ENCODE data around the gene MPIG6B. TPM values are rescaled to one million over a fixed set of nuclear protein-coding genes. Genes with fewer than 3 reads are reported as not detected.

MPIG6B gene
- total and polyA plus RNA-seq, 3 donors from 2014 or later, result 0.74 to 1.3 (median 0.94) TPM

DNA sequence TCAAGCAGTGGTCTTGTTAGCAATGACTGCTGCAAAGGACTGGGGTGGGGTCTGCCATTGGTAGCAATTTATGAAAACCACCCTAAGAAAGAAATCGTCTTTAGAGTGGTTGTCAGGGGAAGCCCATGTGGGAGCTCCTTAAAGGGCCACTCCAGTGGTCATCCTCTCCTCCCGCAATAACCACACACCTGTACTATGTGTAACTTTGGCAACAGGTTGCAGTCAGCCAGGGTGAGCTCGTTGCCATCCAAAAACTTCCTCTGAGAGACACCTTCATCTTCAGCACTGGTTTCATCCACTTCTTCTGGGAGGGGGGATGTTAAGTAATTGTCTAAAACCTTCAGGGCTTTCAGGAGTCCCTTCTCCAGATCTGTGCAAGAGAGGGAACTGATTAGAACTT is 8.9 kb downstream of the MPIG6B start:
- 75 to 76% methylated on average over 3 of the region's 3 CpGs for WGBS, 2 donors
- H3K4me3 ChIP-seq, result no peak overlapping the region
- no peaks in the 10 kb centered on the region for H3K27me3 ChIP-seq
- no peak for DNase-seq
- no peaks in the 10 kb centered on the region for H3K9me3 ChIP-seq
- TF ChIP-seq, protein P1, sequence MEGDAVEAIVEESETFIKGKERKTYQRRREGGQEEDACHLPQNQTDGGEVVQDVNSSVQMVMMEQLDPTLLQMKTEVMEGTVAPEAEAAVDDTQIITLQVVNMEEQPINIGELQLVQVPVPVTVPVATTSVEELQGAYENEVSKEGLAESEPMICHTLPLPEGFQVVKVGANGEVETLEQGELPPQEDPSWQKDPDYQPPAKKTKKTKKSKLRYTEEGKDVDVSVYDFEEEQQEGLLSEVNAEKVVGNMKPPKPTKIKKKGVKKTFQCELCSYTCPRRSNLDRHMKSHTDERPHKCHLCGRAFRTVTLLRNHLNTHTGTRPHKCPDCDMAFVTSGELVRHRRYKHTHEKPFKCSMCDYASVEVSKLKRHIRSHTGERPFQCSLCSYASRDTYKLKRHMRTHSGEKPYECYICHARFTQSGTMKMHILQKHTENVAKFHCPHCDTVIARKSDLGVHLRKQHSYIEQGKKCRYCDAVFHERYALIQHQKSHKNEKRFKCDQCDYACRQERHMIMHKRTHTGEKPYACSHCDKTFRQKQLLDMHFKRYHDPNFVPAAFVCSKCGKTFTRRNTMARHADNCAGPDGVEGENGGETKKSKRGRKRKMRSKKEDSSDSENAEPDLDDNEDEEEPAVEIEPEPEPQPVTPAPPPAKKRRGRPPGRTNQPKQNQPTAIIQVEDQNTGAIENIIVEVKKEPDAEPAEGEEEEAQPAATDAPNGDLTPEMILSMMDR (IDR thresholded peaks at IDR 0.05), result no peak
- TF ChIP-seq POLR2A (IDR thresholded peaks at IDR 0.05), result no peak
- H3K27ac ChIP-seq, result no peak overlapping the region
- no peaks in the 10 kb centered on the region for H3K36me3 ChIP-seq (ENCODE audit: low read depth, missing control alignments)
- intact Hi-C loops (cut with DNase I; ENCODE audit: low total_unique reads), result no loop called here
- peaks cover 17% of the 10 kb centered on the region for H3K4me1 ChIP-seq

DNA sequence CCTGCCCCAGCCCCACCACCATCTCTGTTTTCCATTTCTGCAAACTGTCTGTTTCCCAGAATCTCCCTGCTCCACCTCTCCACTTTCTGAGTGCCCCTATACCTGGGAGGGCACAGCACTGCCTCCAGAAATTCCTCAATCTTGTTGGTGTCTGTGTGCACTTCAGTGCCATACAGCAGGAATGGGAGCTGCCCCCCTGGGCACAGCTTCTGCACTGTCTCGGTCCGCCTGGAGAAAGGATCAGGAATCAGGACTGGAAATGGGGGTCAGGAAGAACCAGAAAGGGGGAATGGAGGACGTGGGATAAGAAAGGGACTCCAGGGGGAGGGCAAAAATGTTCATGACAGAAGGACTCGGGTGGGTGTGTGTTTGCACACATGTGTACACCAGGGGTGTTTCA is 10.6 kb downstream of the MPIG6B start:
- H3K27ac ChIP-seq, result no peak overlapping the region
- H3K4me3 ChIP-seq, result no peak overlapping the region

DNA sequence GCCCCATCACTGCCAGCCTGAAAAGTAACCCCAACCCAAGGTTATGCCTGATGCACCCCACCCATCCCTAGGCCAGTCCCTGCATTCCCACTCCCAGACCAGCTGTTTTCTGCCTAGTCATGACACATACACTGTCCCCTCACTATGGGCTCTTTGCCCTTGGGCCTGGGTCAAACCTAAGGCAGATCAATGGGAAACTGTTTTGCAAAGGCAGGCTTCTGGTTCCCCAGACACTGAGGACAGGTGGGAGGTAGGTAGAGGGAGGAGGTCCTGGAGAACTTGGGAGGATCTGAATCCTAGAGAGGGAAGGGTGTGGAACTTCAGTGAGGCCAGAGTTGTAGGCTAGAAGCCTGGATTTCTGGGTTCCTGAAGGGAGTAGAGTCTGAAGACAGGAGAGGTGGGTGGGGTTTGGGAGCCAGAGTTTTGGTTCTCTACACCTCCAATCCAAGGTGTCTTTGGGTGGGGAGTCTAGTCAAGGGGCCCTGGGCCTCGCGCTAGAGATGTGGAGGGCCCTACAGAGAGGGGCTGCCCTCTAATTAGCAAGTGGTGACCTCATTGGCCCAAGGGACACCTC is 11.2 kb downstream of the MPIG6B start:
- no peak for DNase-seq
- peaks cover 21% of the 10 kb centered on the region for H3K4me1 ChIP-seq
- H3K27me3 ChIP-seq, result no peaks in the 10 kb centered on the region
- H3K36me3 ChIP-seq (ENCODE audit: low read depth, missing control alignments), result no peaks in the 10 kb centered on the region
- H3K9me3 ChIP-seq, result no peaks in the 10 kb centered on the region
- peak overlapping the region in 1 of 2 donors; percentile 71 for H3K4me3 ChIP-seq
- TF ChIP-seq, protein P1 (IDR thresholded peaks at IDR 0.05), result no peak
- TF ChIP-seq POLR2A (IDR thresholded peaks at IDR 0.05), result no peak
- intact Hi-C loops (cut with DNase I; ENCODE audit: low total_unique reads), result no loop called here
- H3K27ac ChIP-seq, result peak overlapping the region; percentile 86 to 87
- 77% methylated on average over 2 of the region's 2 CpGs; no CpG with 5 or more reads in 1 of the 2 donors for whole genome bisulfite sequencing, 2 donors

More for the DNA sequence above, 10.6 kb downstream of the MPIG6B start:
- no peak for DNase-seq
- WGBS, 2 donors, result 87 to 89% methylated on average over 4 of the region's 4 CpGs
- Histone ChIP-seq H3K9me3 (no peaks in the 10 kb centered on the region), H3K36me3 (ENCODE audit: low read depth, missing control alignments) (no peaks in the 10 kb centered on the region), H3K27me3 (no peaks in the 10 kb centered on the region), H3K4me1 (peaks cover 18% of the 10 kb centered on the region)
- intact Hi-C loops (cut with DNase I; ENCODE audit: low total_unique reads), result no loop called here
- no peak for TF ChIP-seq POLR2A (IDR thresholded peaks at IDR 0.05)
- TF ChIP-seq, protein P1 (IDR thresholded peaks at IDR 0.05), result no peak

DNA sequence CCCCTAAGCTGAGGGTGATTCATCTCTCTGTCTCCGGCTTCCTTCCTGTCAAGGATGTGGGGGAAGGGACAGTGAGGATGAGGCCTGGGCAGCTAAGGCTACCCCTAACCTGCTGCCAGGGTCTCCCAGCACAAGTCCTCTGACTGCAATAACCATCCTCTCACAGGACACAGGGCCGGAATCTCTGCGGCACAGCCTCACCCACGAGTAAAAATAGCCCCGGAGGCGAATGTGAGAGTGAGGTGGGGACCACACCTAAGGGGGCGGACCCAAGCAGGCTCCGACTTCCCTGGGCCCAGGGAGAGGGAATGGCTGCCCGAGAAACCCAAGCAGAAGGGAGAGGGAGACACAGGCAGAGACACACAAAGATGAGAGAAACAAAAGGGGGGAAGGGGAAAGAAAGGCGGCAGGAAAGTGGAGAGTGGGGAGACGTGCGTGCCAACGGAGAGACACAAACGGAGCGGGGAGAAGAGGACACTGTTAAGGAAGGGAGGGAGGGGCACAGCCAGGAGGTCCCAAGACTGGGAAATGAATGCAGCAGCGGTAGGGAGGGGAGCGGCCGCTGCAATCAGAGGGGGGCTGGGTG is 11.7 kb downstream of the MPIG6B start:
- peak overlapping the region; percentile 47 to 71 for H3K4me3 ChIP-seq
- H3K27ac ChIP-seq, result peak overlapping the region; percentile 86 to 87
- intact Hi-C loops (cut with DNase I; ENCODE audit: low total_unique reads), result no loop called here
- WGBS, 2 donors, result 21 to 24% methylated on average over 18 of the region's 18 CpGs
- DNase-seq, result peak; percentile 52
- H3K27me3 ChIP-seq, result no peaks in the 10 kb centered on the region
- no peaks in the 10 kb centered on the region for H3K9me3 ChIP-seq
- peaks cover 21% of the 10 kb centered on the region for H3K4me1 ChIP-seq
- no peak for TF ChIP-seq POLR2A (IDR thresholded peaks at IDR 0.05)
- TF ChIP-seq, protein P1 (IDR thresholded peaks at IDR 0.05), result no peak
- no peaks in the 10 kb centered on the region for H3K36me3 ChIP-seq (ENCODE audit: low read depth, missing control alignments)
